T1000 (cell line): ENCODE data around the gene MOSMO.
A peak's percentile ranks its signal among the peaks of the same experiment; 100 is the strongest.
"Not testable (repeated sequence)": the region's sequence is repeated elsewhere in the genome, so short reads cannot be mapped to it uniquely, and the experiment has no call there.

ENCODE experiments used
- DNase-seq: peaks from one replicate; lab custom pipeline; 2025; ENCODE audit warnings: mixed read lengths; lab: John Stamatoyannopoulos, UW

The MOSMO gene

GRCh38 chr16:22007509-22008214, at the start of gene MOSMO:
MOSMO (plus strand) TSS chr16:22008111; CDS start chr16:22008302, 191 bp downstream.
- DNase-seq, result peak; percentile 32

GRCh38 chr16:21959050-21959449, 48.9 kb upstream of the MOSMO start:
- no peak for DNase-seq

- no peak for DNase-seq
Measured at GRCh38 chr16:21962475-21962874, 45.4 kb upstream of the MOSMO start.

GRCh38 chr16:21963887-21964286, 44.0 kb upstream of the MOSMO start:
- DNase-seq, result no peak

- no peak for DNase-seq
Measured at GRCh38 chr16:21964353-21964752, 43.6 kb upstream of the MOSMO start.

- no peak for DNase-seq
Measured at GRCh38 chr16:21971856-21972255, 36.1 kb upstream of the MOSMO start.

- DNase-seq, result no peak
Measured at GRCh38 chr16:21973945-21974344, 34.0 kb upstream of the MOSMO start.

- DNase-seq, result no peak
Measured at GRCh38 chr16:21980032-21980431, 27.9 kb upstream of the MOSMO start.

GRCh38 chr16:21982108-21982507, 25.8 kb upstream of the MOSMO start:
- no peak for DNase-seq

- DNase-seq, result no peak
Measured at GRCh38 chr16:21984062-21984461, 23.8 kb upstream of the MOSMO start.

GRCh38 chr16:21985524-21985923, 22.4 kb upstream of the MOSMO start:
- DNase-seq, result no peak

- no peak for DNase-seq
Measured at GRCh38 chr16:21986692-21987246, 21.1 kb upstream of the MOSMO start.

- no peak for DNase-seq
Measured at GRCh38 chr16:21987498-21987897, 20.4 kb upstream of the MOSMO start.

- no peak for DNase-seq
Measured at GRCh38 chr16:21989133-21989532, 18.8 kb upstream of the MOSMO start.

GRCh38 chr16:21989751-21990150, 18.2 kb upstream of the MOSMO start:
- no peak for DNase-seq

- DNase-seq, result no peak
Measured at GRCh38 chr16:21990381-21990944, 17.4 kb upstream of the MOSMO start.

- no peak for DNase-seq
Measured at GRCh38 chr16:21991621-21992020, 16.3 kb upstream of the MOSMO start.

- no peak for DNase-seq
Measured at GRCh38 chr16:21994856-21995465, 12.9 kb upstream of the MOSMO start.

GRCh38 chr16:21996923-21997696, 10.8 kb upstream of the MOSMO start:
- DNase-seq, result no peak

GRCh38 chr16:21997697-21998480, 10.0 kb upstream of the MOSMO start:
- no peak for DNase-seq

GRCh38 chr16:22001591-22001990, 6.3 kb upstream of the MOSMO start:
- DNase-seq, result no peak

GRCh38 chr16:22002047-22002446, 5.9 kb upstream of the MOSMO start:
- not testable (repeated sequence) for DNase-seq
